Measurements from ENCODE around the gene SNPH.

The SNPH gene

GRCh38 chr20:1287306-1287705 is 21.2 kb downstream of the SNPH start (continued):
- TF ChIP-seq PRDM4 (tag by site-specific recombination; IDR thresholded peaks at IDR 0.05) (no peak), ZNF521 (tag by site-specific recombination; IDR thresholded peaks at IDR 0.05) (no peak), SALL2 (tag by site-specific recombination; IDR thresholded peaks at IDR 0.05; ENCODE audit: borderline replicate concordance) (no peak), ZNF629 (tag by site-specific recombination; IDR thresholded peaks at IDR 0.05) (no peak), ZNF19 (tag by site-specific recombination; IDR thresholded peaks at IDR 0.05; ENCODE audit: low read depth) (no peak), ZNF266 (tag by site-specific recombination; IDR thresholded peaks at IDR 0.05; ENCODE audit: low read depth) (no peak)
- TF ChIP-seq, protein P1, sequence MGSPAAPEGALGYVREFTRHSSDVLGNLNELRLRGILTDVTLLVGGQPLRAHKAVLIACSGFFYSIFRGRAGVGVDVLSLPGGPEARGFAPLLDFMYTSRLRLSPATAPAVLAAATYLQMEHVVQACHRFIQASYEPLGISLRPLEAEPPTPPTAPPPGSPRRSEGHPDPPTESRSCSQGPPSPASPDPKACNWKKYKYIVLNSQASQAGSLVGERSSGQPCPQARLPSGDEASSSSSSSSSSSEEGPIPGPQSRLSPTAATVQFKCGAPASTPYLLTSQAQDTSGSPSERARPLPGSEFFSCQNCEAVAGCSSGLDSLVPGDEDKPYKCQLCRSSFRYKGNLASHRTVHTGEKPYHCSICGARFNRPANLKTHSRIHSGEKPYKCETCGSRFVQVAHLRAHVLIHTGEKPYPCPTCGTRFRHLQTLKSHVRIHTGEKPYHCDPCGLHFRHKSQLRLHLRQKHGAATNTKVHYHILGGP (tag by site-specific recombination; IDR thresholded peaks at IDR 0.05), result no peak

GRCh38 chr20:1287787-1288569 is 21.9 kb downstream of the SNPH start:
- H3K4me3 ChIP-seq (ENCODE audit: low read depth, low read length), result no peak overlapping the region
- no peaks in the 10 kb centered on the region for H3K9me3 ChIP-seq (ENCODE audit: control insufficient read depth, insufficient read depth, low read depth, low read length)
- TF ChIP-seq PATZ1 (tag by site-specific recombination; IDR thresholded peaks at IDR 0.05) (no peak), ZBTB49 (tag by site-specific recombination; IDR thresholded peaks at IDR 0.05; ENCODE audit: low read depth) (no peak), KLF1 (tag by site-specific recombination; IDR thresholded peaks at IDR 0.05) (no peak), ZNF488 (tag by site-specific recombination; IDR thresholded peaks at IDR 0.05) (no peak), ZNF449 (tag by site-specific recombination; IDR thresholded peaks at IDR 0.05) (no peak), ZNF776 (tag by site-specific recombination; IDR thresholded peaks at IDR 0.05; ENCODE audit: borderline replicate concordance) (no peak)
- POLR2A ChIA-PET, result no interaction called here
- CTCF ChIA-PET, result no interaction called here
- no peak overlapping the region for H3K27ac ChIP-seq (ENCODE audit: extremely low read depth, low read depth, low read length)
- no peaks in the 10 kb centered on the region for H3K4me1 ChIP-seq (ENCODE audit: control insufficient read depth, insufficient read depth, low read length)
- no peaks in the 10 kb centered on the region for H3K36me3 ChIP-seq (ENCODE audit: control insufficient read depth in 2 of 2, insufficient read depth in 1 of 2, low read length in 2 of 2)
